ENCODE results near the gene WDFY4.

The WDFY4 gene

DNA sequence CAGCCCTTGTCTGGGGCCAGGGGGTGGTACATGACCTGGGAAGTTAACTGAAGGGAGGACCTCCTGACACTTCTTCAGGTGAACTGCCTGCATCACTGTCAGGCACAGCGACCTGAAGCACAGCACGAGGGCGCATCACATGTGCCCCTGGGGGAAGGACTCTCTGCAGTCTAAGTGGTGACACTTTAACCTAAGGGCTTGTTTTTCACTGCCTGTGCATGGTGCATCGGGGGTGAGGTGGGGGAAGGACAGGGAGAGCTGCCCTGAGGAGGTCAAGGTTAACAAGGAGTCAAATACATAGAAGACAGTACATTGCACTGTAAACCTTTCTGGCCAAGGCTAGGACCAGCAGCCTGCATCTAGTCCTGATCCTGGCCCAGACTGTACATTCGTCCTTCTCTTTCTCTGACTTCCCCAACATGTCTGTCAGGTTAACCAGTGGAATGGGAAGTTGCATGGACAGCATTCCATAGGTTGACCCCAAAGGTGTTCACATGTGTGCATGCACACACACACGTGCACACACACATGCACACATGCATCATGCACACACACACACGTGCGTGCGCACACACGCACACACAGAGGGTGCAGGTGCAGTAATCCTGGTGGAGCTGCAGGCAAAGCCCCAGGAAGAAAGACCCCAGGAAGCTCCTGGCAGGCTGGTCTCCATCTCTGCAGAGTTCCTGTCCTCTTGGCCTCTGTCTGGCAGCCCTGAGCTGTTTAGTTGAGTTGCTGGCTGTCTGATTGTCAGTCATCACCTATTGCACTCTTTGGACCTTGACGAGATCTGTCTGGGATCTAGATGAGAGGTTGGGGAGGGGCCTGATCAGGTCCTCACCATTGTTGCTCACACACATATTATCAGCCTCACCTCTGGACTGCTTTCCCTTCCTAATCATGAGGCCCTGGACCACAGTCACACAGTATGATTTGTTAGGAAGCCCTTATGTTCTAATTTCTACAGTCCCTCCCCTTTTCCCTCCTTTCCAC, 37.8 kb downstream of the WDFY4 start:
- no peak for DNase-seq

GRCh38 chr10:48724127-48724526, 39.5 kb downstream of the WDFY4 start:
- DNase-seq = no peak

- no peak for DNase-seq
These were observed 41.0 kb downstream of the WDFY4 start for GRCh38 chr10:48725708-48726107.

DNA sequence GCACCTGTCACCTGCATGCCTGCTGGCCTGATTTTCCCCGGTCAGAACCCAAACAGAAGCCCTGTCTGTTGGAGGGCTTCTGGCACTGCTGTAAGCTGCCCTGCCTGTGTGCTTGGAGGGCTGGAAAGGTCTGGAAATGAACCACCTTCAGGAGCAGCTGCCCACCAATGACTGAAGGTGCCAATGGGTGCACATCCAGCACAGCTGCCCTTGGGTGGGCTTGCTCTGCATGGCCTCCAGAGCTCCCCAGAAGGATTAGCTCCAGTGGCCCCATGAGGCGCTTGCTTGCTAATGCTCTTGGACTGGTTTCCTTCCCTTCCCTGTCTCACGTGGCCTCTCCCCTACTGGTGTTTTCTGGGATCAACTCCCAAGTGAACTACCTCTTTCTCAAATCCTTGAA, 43.2 kb downstream of the WDFY4 start:
- DNase-seq = no peak

DNA sequence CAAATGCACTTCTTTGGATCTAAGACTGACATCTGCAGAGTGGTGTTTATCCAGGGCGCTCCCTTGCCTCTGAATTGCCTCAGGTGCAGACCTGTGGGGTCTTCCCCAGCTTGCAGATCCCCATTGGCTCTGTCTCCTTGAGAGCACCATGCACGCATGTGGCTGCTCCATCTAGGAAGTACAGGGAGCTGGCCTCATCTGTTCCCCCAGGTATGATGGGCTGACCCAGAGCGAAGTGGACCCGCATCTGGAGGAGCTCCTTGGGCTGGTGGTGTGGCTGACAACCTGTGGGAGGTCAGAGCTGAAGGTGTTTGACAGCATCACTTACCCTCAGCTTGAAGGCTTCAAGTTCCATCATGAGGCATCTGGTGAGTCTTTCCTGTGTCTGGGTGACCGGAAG, 44.5 kb downstream of the WDFY4 start:
- no peak for DNase-seq

- DNase-seq = no peak
These were observed 45.3 kb downstream of the WDFY4 start for GRCh38 chr10:48729941-48730457.

GRCh38 chr10:48731141-48731540, 46.5 kb downstream of the WDFY4 start:
- DNase-seq = no peak

DNA sequence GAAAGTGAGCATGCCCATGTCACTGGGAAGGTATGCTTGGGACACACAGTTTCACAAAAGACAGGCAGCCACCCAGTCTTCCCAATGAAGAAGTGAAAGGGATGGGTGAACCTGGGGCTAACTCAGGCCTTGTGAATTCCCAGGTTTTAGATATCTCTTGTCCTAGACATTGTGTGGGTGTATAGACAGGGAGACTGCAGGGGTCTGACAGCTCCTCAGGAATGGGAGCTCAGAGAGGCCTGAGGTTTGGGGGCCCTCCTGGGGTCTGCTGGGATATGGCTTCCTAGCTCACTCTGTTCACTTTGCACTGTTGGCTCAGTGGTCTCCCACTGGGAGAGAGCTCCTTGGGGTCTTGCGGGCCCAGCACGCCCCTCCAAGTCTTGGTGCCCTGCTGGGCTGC, 47.0 kb downstream of the WDFY4 start:
- no peak for DNase-seq

- DNase-seq = no peak
These were observed 48.7 kb downstream of the WDFY4 start for GRCh38 chr10:48733329-48733728.

DNA sequence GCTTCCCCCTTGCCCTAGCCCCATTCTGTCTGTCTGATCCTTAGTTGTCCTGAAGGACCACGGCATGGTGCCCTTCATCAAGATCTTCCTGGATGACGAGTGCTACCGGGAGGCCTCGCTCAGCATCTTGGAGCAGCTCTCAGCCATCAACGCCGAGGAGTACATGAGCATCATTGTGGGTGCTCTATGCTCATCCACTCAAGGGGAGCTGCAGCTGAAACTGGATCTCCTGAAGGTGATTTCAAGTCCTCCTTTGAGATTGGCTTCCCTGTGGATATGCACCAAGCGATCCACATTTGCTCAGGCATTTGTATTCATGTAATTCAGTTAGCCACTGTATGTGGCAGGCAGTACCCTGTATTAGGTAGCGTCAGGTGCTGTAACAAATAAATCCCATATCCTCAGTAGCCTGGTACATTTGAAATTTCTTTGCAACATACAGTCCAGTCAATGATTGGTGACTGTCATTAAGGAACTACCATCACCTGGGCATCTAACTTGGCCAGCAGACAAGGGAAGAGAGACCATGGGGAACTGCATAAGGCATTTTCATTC, 51.2 kb downstream of the WDFY4 start:
- DNase-seq = no peak

GRCh38 chr10:48736596-48736995, 51.9 kb downstream of the WDFY4 start:
- DNase-seq = no peak

- no peak for DNase-seq
These were observed 53.2 kb downstream of the WDFY4 start for GRCh38 chr10:48737886-48738285.

GRCh38 chr10:48739170-48739569, 54.5 kb downstream of the WDFY4 start:
- DNase-seq = no peak

- DNase-seq = peak; percentile 1
These were observed 55.5 kb downstream of the WDFY4 start for GRCh38 chr10:48740015-48740707.

DNA sequence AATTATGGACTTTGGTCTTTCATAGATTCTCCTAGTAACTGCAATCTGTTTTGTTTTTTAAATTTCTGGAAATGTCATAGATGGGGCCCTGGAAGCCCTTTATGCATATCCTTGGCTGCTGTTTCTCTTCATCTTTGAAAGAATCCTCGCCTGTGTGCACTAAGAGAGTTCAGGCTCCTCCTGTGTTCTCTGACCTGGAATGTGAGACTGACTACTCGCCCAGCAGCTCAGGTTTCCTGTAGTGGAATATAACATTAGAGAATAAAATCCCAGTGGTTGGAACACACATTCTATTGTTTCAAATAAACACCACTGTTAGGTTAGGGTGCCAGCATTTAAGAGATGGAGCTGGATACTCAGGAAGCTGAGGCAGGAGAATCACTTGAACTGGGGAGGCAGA, 56.3 kb downstream of the WDFY4 start:
- DNase-seq = no peak

- DNase-seq = no peak
These were observed 58.5 kb downstream of the WDFY4 start for GRCh38 chr10:48742891-48743860.

GRCh38 chr10:48744587-48744986, 59.9 kb downstream of the WDFY4 start:
- no peak for DNase-seq

DNA sequence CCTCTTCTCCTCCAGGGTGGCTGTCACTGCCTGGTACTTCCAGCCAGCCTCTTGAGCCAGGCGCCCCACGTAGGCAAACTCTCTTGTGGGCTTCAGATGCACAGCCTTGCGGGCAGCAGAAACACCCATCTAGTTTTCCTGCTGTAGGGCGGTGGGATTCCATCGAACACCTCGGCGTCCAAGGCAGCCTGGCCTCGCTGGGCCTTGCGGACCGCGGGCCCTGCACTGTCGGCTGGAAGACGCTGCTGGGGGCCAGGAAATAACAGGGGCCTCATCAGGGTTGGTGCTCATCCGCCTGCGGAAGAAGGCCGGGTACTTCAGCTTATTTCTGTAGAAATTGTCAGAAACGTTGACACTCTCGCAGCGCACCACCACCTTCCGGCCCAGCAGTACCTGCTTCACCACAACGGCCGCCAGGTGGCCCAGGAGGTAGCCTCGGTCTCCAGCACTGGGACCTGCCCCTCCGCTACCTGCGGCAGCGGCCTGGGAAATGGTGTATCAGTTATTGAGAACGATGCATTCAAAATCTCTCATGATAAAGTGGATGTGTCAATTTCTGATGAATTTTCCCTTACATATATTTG, 61.1 kb downstream of the WDFY4 start:
- no peak for DNase-seq

- no peak for DNase-seq
These were observed 63.9 kb downstream of the WDFY4 start for GRCh38 chr10:48748573-48748972.

DNA sequence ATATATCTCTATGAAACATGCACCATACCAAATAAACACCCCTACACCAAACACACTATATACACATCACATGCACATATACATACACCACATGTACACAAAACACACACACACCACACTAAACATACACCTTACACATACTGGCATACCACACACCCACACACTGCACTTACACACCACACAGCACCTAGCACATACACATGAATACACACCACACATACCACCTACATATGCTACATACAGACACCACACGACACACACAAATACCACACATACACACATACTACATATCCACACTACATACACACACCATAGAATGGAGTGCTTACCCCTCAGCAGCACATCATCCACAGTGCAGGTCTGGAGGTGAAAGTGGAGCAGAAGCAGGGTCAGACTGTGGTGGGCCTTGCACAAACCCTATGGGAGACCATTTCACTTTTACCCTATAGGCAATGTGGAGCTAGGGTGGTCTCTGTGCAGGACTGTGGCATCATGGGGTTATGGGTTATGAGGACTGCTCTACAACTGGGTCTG, 64.6 kb downstream of the WDFY4 start:
- no peak for DNase-seq

- no peak for DNase-seq
These were observed 65.3 kb downstream of the WDFY4 start for GRCh38 chr10:48750019-48750418.

DNA sequence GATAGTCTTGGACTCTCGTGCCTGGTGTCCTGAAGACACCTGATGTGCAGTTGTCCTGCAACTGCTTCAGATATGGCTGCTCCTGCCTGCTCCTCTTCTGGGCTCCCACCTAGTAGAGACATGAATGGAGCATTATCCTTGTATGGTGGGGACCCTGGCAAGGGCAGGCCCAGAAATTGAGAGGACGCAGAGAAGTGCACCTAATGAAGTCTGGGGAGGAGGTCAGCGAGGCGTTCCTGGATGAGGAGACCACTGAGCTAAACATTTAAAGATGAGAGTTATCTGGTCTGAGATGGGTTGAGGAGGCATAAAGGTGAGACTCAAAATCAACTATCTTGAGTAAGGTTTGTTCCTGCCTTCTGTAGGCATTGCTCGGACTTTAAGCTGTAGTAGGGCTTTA, 66.3 kb downstream of the WDFY4 start:
- DNase-seq = no peak

Data from NCI-H345 (cell line).